T-helper 1 cell (primary cell): ENCODE data around the gene ATP8A2.
"Not testable (repeated sequence)": the region's sequence is repeated elsewhere in the genome, so short reads cannot be mapped to it uniquely, and the experiment has no call there.

Source experiments
- DNase-seq, 5 donors: peaks; one replicate each; pipeline ENCODE4 v3.0.0-alpha.2; 2012 to 2020

Gene ATP8A2

DNA sequence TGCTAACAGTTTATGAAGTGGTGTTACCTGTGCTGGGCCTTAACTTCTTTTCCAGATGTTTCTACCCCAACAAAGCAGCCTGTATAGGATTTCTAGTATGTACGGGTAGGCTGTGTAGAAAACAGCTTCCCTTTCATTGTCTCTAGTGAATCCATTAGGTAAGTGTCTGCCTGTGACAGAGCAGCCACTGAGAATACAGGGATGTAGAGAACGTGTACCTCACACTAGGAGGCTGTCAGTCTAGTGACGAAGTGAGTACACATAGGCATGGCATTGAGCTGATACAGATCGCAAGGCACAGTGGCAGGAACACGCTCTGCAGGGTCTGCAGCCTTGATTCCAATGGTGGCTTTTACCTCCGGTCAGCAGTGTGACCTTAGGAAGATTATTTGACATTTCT lies 562.4 kb downstream of the ATP8A2 start:
- no peak for DNase-seq

DNA sequence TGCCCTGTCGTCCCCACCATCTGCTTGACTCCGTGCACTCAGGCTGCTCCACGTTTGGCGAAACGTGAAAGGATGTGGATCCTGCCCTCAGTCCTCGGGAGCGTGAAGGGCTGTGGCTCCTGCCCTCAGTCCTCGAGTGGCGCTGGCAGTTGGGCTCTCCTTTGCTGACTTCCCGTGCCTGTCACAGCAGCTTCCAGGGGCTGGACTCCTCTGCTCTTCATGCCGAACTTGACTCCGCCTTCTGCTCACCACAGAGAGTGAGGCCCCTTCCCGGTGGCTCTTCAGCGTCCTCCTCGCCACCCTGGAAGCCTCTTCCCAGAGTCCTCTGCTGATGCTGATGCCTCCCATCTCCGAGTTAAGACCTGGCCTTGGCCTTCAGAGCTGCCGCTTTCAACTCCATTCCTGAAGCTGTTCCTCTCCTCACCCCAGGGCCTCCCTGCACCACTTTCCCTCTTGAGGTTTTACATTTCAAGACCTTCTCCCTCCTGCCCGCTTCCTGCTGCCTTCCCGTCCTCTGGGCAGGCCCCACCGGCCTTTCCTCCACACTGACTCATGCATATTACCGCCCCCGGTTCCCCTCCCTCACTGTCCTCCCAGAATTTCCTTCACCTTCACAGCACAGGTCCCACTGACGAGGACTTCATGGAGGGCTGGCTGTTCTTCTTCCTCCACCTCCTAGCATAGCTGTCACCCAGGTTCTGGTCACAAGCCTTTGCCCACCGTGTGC lies 568.4 kb downstream of the ATP8A2 start:
- DNase-seq = no peak

DNA sequence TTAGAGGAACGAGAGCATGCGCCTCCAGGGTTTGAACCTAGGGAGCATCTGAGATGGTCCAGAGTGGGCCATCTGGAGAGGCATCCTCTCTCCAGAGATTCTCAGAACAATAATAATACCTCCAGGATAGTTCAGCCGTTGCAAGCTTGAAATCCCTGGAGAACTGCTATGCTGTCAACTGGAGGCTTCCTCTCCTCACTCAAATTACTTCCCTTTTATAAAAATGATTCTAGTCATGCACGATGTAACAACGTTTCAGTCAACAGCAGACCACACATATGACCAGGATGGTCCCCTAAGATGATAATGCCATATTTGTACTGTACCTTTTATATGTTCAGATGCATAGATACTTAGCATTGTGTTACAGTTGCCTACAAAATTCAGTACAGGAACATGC lies 571.3 kb downstream of the ATP8A2 start:
- no peak for DNase-seq

DNA sequence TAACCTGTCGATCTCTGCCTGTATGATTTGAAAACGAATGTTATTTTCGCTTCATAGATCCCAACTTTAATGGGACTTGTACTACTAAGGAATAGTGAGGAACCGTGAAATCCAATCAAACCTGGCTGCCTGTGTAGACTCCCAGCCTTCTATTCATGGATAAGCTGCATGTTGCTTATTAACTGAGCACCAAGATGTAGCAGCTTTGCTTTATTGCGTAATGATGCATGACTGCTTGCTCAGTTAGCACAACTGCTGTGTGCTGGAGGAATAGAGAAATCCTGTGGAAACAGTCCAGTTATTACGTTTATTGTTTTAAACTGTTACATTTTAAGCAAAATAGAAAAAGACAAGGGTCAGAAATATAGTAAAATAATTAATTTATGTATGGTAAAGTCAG lies 571.9 kb downstream of the ATP8A2 start:
- DNase-seq = no peak

DNA sequence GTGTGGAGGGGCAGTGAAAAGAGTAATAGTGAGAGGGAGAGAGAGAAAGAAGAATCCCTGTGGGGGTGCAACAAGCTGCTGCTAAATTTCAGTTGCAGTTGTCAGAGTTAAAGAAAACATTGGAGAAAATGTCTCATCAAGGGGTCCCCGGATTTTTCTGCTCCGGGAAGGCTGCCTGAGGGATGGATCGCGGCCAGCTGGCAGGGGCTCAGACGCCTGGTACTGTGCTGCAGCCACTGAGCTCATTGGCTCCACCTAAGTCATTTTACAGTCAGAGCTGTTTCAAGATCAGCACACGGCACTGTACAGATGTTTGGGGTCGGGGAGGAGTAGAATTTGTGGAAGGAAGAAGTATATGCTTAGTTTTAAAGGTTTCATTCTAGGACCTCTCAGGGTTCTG lies 573.8 kb downstream of the ATP8A2 start:
- DNase-seq = no peak

DNA sequence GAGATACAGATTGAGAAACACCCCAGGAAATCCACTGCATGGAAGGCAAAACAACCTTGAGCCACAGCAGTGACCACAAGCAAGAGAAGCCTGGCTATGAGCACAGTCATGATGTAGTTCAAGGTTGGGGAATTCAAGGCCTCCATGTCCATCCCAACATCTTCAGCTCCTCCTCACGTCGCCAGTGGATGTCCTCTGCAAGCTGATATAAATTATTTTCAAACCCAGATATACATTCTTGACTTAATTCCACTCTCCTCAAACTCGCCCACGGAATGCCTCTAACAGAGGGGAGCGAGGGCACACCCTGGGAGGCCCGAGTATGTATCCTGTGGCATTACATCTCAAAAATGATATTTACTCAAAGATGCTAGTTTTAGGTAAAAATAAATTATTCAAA lies 574.5 kb downstream of the ATP8A2 start:
- no peak for DNase-seq

DNA sequence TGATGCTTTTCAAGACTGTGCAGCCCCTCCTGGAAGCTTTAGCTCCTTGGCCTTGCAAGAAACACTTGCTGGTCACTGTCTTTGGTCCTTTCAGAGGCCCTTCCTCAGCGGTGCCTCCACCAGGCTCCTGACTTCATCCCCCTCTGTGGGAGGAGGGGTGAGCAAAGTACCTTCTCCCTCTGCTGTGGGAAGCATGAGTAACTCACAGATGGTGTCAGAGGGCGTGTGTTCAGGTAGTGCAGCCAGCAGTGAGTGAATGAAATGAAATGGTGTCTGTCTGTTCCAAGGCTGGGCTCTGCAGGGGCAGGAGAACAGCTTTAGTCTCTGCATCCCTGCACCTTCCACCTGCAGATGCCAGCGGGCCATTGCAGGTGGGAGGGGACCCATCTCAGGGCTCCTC lies 577.1 kb downstream of the ATP8A2 start:
- no peak for DNase-seq

DNA sequence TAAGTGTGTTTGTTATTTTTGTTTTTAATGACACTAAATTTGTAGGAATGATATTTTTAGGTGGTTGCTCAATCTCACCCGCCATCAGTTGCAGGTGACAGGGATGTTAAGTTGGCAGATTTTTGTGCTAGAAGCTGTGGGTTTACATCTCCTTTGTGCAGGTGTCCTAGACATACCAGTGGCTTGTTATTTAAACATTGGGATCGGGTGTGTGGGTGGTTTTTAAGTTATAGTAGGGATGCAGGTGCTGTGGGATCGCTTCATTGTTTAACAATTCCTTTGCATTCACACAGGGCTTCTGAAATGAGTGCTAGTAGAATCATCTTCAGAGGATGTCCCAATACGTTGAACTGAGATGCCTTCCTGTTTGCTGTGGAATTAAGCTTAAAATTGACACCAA lies 580.1 kb downstream of the ATP8A2 start:
- DNase-seq = no peak

DNA sequence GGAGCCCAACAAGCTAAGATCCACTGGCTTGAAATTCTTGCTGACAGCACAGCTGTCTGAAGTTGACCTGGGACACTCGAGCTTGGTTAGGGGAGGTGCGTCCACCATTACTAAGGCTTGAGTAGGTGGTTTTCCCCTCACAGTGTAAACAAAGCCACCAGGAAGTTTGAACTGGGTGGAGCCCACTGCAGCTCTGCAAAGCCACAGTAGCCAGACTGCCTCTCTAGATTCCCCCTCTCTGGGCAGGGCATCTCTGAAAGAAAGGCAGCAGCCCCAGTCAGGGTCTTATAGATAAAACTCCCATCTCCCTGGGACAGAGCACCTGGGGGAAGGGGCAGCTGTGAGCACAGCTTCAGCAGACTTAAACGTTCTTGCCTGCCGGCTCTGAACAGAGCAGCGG lies 582.3 kb downstream of the ATP8A2 start:
- not testable (repeated sequence) for DNase-seq

DNA sequence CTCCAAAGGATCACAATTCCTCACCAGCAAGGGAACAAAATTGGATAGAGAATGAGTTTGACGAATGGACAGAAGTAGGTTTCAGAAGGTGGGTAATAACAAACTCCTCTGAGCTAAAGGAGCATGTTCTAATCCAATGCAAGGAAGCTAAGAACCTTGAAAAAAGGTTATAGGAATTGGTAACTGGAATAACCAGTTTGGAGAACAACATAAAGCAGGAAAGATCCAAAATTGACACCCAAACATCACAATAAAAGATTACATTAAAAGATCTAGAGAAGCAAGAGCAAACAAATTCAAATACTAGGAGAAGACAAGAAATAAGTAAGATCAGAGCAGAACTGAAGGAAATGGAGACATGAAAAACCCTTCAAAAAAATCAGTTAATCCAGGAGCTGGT lies 583.2 kb downstream of the ATP8A2 start:
- DNase-seq = not testable (repeated sequence)

DNA sequence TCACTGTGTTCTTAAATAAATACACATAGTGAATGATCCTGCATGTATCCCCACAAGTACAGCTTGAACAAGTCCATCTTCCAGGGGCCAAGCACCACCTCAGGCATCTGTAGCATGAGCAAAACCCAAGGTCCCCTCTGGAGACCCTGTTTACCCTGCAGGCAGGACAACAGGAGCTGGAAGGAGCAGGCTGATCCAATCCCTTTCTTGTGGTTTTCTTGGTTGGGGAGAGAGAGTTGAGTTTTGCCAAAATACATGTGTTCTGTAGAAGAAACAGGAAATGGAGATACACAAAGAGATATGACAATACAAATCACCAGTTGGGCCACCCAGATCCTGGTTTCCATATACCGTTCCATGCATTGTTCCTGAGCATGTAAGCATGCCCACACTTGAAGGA lies 587.2 kb downstream of the ATP8A2 start:
- DNase-seq = no peak

DNA sequence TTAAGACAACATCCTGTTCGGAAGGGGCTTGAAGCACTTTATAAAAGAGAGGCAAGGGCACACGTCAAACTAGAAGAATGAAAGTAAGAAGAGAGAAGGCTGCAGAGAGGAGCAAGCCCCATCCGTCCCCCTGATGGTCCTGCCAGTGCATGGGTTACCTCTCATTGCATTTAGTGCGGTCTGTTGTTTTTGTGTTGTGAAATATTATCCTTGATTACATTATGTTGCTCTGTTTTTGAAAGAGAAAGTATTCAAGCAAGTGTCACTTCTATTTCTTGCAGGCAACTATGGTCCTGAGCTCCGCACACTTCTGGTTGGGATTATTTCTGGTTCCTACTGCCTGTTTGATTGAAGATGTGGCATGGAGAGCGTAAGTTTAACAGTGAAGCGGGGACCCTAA lies 589.5 kb downstream of the ATP8A2 start:
- no peak for DNase-seq

DNA sequence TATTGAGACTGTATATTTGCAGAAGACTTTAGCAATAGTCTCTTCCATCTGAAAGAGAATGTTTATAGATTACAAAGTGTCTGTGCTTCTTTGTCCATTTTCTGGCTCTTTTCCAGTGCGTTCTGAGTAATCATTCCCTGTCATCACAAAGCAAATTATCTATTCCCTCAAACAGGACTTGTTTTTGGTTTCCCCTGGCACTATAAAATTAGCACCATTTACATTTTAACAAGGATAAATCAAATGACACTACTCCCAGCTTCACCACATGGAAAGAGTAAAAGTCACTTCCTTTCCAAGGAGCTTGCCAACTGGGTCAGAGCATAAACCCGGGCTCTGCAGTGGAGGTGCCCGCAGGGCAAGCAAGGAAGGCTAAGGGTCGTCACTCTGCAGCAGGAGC lies 591.9 kb downstream of the ATP8A2 start:
- DNase-seq = no peak

DNA sequence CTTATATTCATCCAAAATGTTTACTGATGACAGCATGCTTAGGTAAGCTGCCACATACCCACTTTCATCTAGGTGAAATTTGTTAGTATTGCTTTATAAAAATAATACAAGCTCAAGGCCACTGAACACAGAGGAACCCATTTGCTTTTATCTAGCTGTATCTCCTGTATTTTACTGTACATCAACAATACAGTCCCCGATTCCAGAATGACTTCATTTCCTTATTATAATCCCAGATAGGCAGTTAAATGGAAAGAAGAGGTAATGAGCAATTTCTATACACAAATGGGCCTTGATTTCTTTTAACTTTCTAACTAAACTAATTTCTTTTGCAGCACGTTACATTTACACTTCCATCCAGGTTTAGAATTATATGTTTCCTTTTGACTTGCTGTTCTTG lies 593.8 kb downstream of the ATP8A2 start:
- DNase-seq = no peak

DNA sequence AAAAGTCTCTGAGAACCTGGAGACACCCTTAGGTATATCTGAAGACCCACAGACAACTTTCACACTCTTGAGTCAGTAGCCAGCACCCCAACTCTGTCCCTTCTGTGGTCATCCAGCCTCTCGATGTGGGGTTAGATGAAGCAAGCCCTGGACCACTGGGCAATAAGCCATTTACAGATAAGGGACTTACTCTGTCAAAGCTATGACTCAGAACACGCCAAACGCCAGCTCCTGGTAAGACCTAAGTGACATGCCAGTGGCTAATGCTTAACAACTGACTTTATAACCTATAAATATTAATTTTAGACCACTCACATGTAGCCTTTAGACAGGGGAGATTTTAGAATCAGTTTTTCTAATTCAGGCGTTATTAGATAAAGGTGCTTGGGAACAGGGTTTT lies 594.3 kb downstream of the ATP8A2 start:
- DNase-seq = no peak

DNA sequence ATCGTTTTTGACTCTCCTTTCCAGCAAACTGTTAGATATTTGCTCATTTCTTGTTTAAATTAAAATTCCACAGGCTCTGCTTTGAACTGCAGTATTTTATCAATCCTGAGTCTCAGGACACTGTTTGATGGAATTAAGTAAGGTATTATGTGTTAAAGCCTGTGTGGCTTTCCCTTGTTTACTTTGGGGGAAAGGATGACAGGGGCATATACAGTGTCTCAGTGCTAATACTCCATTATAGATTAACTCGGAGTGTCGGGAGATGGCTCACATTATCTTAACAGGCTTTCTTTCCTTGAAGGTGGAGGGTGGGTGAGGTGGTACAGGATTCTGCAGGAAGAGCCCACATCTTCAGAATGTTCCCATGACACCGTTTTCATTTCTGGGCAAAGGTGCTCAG lies 595.4 kb downstream of the ATP8A2 start:
- no peak for DNase-seq

DNA sequence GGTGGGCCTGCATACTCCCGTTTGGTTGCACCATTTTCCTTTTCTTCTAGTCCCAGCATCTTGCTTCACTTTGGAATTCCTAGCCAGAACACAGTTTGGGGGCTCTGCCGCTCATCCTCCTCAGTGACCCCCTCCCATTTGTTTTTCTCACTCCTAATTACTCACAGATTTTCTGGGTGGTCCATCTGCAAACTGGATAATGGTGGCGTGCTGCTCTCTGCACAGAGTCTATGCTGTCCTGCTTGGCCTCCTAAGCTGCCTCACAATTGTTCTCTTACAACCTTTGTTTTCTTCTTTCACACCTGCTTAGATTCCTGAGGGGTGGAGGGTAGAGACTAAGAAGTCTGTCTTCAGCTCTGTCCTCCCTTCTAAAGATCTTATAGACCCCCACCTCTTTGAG lies 599.3 kb downstream of the ATP8A2 start:
- no peak for DNase-seq

DNA sequence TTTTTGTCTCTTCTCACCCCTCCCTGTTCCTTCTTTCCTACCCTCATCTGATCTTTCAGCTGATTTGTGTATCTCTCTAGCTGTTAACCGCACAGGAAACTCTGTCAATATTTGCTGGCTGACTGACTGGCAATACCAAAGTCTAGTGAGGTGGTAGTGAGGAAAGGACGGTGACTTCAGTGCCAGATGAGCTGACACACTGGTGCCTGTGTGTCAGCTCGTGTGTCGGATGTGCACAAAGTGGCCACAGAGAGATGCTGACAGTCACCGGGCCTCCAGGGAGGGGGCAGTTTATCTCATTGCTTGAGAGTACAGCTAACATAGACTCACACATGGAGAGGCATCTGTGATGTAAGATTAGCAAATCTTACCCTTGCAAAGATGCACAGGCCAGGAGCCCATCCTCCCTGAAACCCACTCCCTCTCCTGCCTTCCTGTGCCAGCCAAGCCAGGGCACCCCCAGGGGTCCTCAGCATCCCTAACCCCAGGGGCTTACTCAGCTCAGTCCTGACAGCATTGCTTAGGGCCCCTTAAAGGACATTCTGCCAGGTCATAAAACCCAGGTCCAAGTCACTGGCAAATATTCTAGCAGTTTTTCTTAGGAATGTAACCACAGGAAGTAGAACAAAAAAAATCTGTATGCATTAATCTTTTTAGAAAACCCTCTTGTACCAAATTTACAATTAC lies 599.8 kb downstream of the ATP8A2 start:
- peak in 4 of 5 donors; percentile 17 to 75 (median 30) for DNase-seq

DNA sequence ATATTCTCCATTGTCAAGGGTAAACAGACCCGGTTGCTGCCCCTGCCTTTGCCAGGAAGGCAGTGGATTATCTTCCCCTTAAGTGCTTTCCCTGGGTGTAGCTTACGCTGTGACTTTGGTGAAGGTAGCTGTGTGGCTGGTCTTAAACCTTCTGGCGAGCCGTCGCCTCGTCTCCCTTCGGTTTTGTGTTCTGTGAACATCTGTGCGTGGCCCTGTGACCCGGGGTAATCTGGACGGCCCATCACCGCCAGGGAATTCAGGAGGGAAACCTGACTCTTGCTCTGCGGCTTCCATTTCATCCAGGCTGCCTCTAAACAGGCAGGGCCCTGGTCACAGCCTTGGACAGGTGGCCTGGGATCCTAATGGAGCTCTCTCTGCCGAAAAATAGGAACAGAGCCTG lies 601.3 kb downstream of the ATP8A2 start:
- DNase-seq = no peak

DNA sequence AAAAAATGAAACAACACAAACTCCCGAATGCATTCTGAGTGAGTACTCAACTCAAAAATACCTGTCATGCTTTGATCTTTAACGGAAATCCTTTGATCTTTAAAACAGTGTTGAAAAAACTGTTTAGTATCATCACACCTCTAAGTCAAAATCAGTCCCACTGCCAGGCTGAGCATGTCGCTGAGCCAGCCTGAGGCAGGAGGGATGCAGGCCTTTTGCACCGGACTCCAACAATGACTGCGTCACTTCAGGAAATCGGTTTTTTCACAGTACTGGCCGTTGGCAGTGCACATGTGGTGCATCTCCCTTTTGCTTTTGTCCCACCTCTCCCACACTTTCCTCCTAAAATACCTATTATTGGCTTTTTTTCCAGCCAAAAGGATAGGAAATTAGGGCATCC lies 601.8 kb downstream of the ATP8A2 start:
- peak in 4 of 5 donors; percentile 6 to 40 (median 14) for DNase-seq

DNA sequence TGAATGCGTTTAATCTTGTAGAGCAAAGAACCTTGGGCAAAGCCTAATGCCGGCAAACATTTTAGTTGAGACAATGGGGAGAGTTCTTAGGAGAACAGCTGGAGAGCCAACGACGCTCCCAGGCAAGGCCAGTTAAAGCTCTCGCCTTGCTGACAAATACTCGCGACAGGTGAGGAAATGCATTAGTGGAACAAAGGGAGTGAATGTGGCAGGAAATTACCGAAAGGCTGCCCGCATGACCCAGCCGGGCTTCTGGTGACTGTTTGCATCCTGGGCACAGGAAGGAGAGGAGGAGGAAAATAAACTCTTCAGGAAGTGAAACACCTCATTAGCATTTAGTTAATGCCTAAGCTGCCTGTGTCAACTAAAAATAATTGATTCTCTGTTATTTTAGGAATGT lies 605.4 kb downstream of the ATP8A2 start:
- no peak for DNase-seq

DNA sequence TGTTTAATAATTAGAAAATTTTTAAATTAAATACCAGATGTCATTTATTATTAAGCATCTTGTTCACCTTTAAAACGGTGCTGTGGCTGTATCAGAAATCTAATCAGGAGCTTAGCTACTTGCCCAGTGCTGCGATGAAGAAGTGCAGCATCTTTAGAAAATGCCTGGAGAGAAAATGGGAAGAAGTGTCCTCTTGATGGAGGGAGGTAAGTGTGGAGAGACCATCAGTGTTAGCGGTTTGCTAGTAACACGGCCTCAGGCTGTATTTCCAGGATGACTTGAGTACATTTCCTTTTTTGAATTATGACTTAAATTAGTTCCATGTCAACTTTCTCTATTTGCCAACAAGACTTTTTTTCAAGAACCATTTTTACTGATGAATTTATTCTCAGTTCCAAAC lies 605.9 kb downstream of the ATP8A2 start:
- DNase-seq = no peak

DNA sequence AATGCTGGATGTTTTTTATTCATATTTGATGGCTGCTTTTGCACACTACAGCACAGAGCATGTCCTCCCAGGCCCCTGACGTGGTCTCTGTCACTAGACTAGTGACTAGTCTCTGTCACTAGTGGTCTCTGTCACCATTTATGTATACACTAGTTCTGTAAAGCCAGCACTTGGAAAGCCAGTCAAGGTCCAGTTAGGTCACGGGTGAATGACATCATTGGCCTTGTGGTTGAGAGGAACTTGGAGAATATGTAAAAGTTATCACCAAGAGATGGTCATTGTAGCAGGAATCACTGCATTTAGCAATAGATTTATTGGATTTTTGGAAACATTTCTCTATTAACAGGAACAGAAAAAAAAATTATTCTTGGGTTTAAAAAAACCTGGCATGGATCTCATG lies 607.2 kb downstream of the ATP8A2 start:
- no peak for DNase-seq

DNA sequence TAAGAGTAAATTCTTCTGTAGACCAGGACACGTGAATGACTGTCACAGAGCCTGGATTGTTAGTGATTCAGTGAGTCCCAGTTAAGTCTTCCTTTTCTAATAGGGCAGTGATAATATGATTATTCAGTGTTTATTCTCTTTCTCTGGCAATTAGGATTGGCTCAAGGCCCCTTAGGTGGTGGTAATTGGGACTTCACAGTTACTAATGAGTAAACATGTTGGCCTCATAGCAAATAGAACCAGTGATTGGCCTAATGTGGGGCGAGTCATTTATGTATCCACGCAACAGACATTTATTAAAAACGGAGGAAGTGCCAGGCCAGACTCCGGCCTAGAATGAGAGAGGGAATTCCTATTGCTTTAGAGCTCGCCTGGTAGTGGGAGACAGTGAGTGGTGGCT lies 607.6 kb downstream of the ATP8A2 start:
- no peak for DNase-seq

DNA sequence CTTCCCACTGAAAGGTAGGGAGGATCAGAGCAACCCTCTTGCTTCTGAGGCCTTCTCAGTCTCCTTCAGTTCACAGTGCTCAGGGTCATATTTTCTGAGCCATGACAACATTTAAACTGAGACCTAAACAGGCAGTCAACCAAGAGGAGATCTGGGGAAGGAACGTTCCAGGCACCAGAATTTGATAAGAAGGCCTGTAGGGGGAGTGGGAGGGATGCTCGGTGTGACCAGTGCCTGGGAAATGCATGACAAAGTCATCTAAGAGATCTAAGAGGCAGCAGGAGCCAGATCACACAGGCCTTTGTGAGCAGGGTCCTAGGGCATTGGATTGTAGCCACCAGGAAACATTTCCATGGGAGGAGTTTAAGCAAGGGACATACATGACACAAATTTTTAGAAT lies 608.5 kb downstream of the ATP8A2 start:
- no peak for DNase-seq
